Lower leg skin (tissue), 4 donors: Measurements from ENCODE around the gene RNF181. TPM values are rescaled to one million over a fixed set of nuclear protein-coding genes. Genes with fewer than 3 reads are reported as not detected.
A peak's percentile ranks its signal among the peaks of the same experiment; 100 is the strongest.
"Not testable (repeated sequence)": the region's sequence is repeated elsewhere in the genome, so short reads cannot be mapped to it uniquely, and the experiment has no call there.

ENCODE experiments used
- DNase-seq, 2 donors: peaks; one replicate each; pipeline ENCODE4 v3.0.0-alpha.2; 2019; ENCODE audit warnings: low spot score in 2 of 2
- H3K4me3 ChIP-seq: fragments of 200-600 bp; sonication (generic); 2 replicates; pipeline ENCODE4 v1.5.1; 2017; ENCODE audit warnings: mild to moderate bottlenecking, low read depth; ENCODE audit not compliant: poor library complexity, severe bottlenecking
- CTCF ChIP-seq, 3 donors: fragments of 450-650 bp; IDR thresholded peaks; one replicate each; pipeline ENCODE4 v1.5.1; 2016; ENCODE audit warnings: antibody characterized with exemption in 3 of 3, mild to moderate bottlenecking in 3 of 3, moderate library complexity in 2 of 3
- POLR2A ChIP-seq, 2 donors: fragments of 450-650 bp; IDR thresholded peaks; one replicate each; pipeline ENCODE4 v1.6.1; 2016 to 2017; ENCODE audit warnings: antibody characterized with exemption in 2 of 2, mild to moderate bottlenecking in 1 of 2, moderate library complexity in 1 of 2
- WGBS, 2 donors: methylation state at CpG; one replicate each; pipeline ENCODE4 v1.1.5; 2018; 5-methylcytosine and 5-hydroxymethylcytosine counted together
- intact Hi-C: fragments of 100-400 bp; cut with DNase I; formaldehyde crosslinking; loops from one replicate; pipeline ENCODE4 v1.15.0; 2023; ENCODE audit warnings: low total_unique reads
- total RNA-seq, 4 donors: library from RNA; depleted of rRNA; stranded (reverse); fragments of >200 nt; gene quantifications; one replicate each; pipeline ENCODE4 v1.1.0, GENCODE V29; 2016

Gene RNF181
- total RNA-seq, 4 donors from 2014 or later, result 63.1 to 114 (median 107) TPM

GRCh38 chr2:85599468-85600234 is 4.1 kb downstream of the RNF181 start:
- 58% methylated on average over 15 to 17 of the region's 17 CpGs for WGBS, 2 donors
- intact Hi-C loops, result no loop called here
- DNase-seq, result no peak
- TF ChIP-seq POLR2A (IDR thresholded peaks at IDR 0.05), result no peak
- TF ChIP-seq CTCF (IDR thresholded peaks at IDR 0.05), result no peak
- H3K4me3 ChIP-seq, result no peak overlapping the region

DNA sequence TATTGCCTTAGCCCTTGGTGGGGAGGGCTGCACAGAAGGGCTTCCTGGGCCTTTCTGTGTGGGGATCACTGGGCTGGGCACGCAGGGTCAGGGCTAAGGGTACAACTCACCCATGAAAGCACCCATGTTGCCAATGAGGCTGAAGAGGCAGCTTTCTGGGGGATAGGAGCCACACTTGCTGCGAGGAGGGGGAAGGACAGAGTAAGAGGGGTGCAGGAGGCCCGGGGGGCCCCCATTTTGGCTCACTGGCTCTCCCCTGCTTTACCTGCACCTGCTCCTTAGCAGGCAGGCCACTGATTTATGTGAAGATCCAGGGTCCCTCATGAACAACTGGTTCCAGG is 4.7 kb downstream of the RNF181 start:
- 75% methylated on average over 3 of the region's 3 CpGs for WGBS, 2 donors
- DNase-seq, result no peak
- intact Hi-C loops, result no loop called here
- no peak for TF ChIP-seq CTCF (IDR thresholded peaks at IDR 0.05)
- no peak for TF ChIP-seq POLR2A (IDR thresholded peaks at IDR 0.05)
- no peak overlapping the region for H3K4me3 ChIP-seq

DNA sequence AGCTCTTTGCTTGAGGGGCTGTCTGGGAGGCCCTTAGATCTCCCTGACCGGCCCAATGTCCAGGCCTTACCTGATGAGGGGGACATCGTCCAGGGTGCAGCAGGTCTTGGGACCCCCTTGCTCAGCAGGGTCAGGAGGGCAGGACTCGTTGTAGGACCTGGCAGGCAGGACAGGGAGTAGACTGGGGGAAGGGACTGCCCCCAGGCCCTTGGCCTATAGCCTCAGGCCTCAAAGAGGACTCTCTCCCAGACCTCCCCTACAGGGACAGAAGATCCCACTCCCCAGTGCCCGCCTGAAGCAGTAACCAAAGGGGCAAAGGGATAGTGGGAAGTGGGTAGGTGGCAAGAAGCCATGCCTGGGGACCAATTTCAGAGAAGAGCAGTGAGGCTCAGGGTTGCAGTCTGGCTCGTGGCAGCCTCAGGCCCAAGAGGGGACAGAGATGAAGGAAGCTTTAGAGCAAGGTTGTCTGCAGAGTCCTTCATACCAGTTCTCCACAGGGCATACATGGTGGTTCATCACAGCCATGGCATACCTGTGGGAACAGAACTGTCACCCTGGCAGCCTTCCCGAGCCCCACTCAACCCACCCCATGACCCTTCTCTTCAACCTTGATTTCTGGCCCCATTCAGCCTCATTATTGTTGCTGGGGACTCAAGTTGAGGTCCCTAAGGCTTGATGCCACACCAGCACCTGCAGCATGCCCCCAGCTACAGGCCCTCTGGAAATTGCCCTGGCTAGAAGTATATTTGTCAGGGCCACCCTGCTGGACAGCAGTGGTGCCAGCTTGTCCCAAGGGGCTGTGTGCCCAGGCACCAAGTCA is 5.6 kb downstream of the RNF181 start:
- no peak for TF ChIP-seq CTCF (IDR thresholded peaks at IDR 0.05)
- no peak for TF ChIP-seq POLR2A (IDR thresholded peaks at IDR 0.05)
- peak in 1 of 2 donors; percentile 81 for DNase-seq
- 63 to 75% methylated on average over 5 to 6 of the region's 6 CpGs for WGBS, 2 donors
- intact Hi-C loops, result no loop called here
- peak overlapping the region; percentile 52 for H3K4me3 ChIP-seq

DNA sequence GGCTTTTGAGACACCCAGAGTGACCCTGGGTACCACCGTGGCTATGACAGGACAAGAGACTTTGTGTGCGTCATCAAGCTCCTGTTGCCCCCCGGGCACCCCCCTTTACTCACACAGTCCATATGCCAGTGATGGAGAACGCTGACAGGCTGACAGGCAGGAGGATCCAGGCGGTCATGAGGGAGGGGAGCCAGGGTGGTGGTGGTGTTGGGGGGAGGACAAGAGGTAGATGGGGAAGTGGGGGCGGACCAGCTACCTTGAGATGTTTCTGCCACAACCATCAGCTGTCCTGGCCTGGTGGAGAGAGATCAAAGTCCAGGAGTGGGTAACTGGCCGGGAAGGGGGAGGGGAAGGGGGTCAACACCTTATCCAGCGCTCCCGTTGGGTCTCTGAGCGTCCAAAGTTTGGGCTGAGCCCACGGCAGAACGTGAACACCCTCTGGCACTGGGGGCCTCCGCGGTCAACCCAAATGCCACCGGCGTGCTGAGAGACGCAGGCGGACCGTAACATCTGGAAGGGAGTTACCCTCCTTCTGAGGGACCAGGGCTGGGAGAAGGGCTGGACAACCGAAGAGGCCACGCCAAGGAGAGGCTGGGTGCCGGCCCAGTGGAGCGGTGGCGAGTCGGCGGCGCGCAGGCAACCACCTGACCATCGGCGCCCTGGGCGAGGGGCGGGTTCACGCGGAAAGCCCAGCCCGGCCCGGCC is 6.4 kb downstream of the RNF181 start:
- WGBS, 2 donors, result 10 to 25% methylated on average over 12 to 27 of the region's 36 CpGs
- peak overlapping the region; percentile 52 for H3K4me3 ChIP-seq
- DNase-seq, result peak; percentile 72 to 94
- no peak for TF ChIP-seq POLR2A (IDR thresholded peaks at IDR 0.05)
- intact Hi-C loops, result no loop called here

GRCh38 chr2:85602476-85603234 is 7.1 kb downstream of the RNF181 start, which contains the start of gene TMEM150A:
TSS of gene TMEM150A (minus strand) at chr2:85602698. CDS start at chr2:85601948, 750 bp downstream.
- 0 to 2% methylated on average over 30 to 43 of the region's 73 CpGs for WGBS, 2 donors
- TF ChIP-seq POLR2A (IDR thresholded peaks at IDR 0.05) (peak in 1 of 2 donors; percentile 15), CTCF (IDR thresholded peaks at IDR 0.05) (no peak)
- intact Hi-C loops, result no loop called here
- peak within 1 kb of the TSS; percentile 74 for H3K4me3 ChIP-seq
- peak; percentile 92 to 99 for DNase-seq

DNA sequence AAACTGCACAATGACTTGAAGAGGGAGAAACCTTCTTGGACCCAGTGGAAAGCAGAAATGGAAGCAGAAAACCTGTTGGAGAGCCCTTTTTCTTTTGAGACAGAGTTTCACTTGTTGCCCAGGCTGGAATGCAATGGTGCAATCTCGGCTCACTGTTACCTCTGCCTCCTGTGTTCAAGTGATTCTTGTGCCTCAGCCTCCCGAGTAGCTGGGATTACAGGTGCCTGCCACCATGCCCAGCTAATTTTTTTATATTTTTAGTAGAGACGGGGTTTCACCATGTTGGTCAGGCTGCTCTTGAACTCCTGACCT is 8.5 kb downstream of the RNF181 start:
- DNase-seq, intact Hi-C loops, H3K4me3 ChIP-seq: not testable (repeated sequence)
- WGBS, 2 donors, result 49 to 62% methylated on average over 3 of the region's 3 CpGs
